Measurements from ENCODE around the gene DDX46.

DDX46 gene

DNA sequence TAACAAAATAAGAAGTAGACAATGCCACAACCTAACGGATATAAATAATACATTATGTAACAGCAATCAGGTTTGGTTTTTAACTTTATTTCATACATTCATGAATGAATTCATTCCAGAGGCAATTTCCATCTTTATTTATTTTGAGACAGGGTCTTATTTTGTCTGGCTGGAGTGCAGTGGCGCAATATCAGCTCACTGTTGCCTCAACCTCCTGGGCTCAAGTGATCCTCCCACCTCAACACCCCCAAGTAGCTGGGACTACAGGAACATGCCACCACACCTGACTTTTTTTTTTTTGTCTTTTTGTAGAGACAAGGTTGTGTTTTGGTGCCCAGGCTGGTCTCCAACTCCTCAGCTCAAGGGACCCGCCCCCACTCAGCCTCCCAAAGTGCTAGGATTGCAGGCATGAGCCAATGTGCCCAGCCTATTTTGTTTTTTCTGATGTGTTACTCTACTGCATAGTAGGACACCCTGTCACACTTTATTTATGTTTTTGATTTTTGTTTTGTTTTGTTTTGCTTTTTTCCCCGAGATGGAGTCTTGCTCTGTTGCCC is 60.9 kb downstream of the DDX46 start:
- H3K27ac ChIP-seq (ENCODE audit: low read length), result peak overlapping the region; percentile 72
- H3K9ac ChIP-seq (ENCODE audit: low read length), result no peak overlapping the region

DNA sequence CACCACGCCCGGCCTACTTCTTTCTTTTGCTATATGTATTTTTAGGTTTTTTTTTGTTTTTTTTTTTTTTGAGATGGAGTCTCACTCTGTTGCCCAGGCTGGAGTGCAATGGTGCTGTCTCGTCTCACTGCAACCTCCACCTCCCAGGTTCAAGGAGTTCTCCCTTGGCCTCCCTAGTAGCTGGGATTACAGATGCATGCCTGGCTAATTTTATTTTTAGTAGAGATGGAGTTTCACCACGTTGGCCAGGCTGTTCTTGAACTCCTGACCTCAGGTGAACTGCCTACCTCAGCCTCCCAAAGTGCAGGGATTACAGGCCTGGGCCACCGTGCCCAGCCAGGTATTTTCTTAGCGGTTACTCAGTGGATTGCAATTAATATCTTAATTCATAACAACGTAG is 63.3 kb downstream of the DDX46 start:
- no peaks in the 10 kb centered on the region for H3K9me3 ChIP-seq (ENCODE audit: insufficient read depth, low read length)
- no peak overlapping the region for H3K27ac ChIP-seq (ENCODE audit: low read length)
- H3K36me3 ChIP-seq (replicated peaks; ENCODE audit: low read depth, low read length), result peaks cover 18% of the 10 kb centered on the region
- no peaks in the 10 kb centered on the region for H3K79me2 ChIP-seq (ENCODE audit: low read length)
- H2AFZ ChIP-seq (ENCODE audit: low read depth, low read length), result no peak overlapping the region
- no peak overlapping the region for H3K4me3 ChIP-seq (ENCODE audit: low read length)
- H3K4me1 ChIP-seq (ENCODE audit: low read length), result peaks cover 28% of the 10 kb centered on the region
- TF ChIP-seq EZH2phosphoT487 (IDR thresholded peaks at IDR 0.05; ENCODE audit: low read depth), result no peak
- TF ChIP-seq, protein P1, sequence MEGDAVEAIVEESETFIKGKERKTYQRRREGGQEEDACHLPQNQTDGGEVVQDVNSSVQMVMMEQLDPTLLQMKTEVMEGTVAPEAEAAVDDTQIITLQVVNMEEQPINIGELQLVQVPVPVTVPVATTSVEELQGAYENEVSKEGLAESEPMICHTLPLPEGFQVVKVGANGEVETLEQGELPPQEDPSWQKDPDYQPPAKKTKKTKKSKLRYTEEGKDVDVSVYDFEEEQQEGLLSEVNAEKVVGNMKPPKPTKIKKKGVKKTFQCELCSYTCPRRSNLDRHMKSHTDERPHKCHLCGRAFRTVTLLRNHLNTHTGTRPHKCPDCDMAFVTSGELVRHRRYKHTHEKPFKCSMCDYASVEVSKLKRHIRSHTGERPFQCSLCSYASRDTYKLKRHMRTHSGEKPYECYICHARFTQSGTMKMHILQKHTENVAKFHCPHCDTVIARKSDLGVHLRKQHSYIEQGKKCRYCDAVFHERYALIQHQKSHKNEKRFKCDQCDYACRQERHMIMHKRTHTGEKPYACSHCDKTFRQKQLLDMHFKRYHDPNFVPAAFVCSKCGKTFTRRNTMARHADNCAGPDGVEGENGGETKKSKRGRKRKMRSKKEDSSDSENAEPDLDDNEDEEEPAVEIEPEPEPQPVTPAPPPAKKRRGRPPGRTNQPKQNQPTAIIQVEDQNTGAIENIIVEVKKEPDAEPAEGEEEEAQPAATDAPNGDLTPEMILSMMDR (IDR thresholded peaks at IDR 0.05; ENCODE audit: low read depth, low read length), result no peak
- H3K9ac ChIP-seq (ENCODE audit: low read length), result no peak overlapping the region
- H3K27me3 ChIP-seq (ENCODE audit: low read depth, low read length), result no peaks in the 10 kb centered on the region
- no peak overlapping the region for H3K4me2 ChIP-seq (ENCODE audit: low read length)
- no peaks in the 10 kb centered on the region for H4K20me1 ChIP-seq (ENCODE audit: insufficient read depth, low read length)

More for the DNA sequence above, 60.9 kb downstream of the DDX46 start:
- peaks cover 17% of the 10 kb centered on the region for H3K4me1 ChIP-seq (ENCODE audit: low read length)
- no peaks in the 10 kb centered on the region for H3K27me3 ChIP-seq (ENCODE audit: low read depth, low read length)
- no peaks in the 10 kb centered on the region for H3K9me3 ChIP-seq (ENCODE audit: insufficient read depth, low read length)
- no peaks in the 10 kb centered on the region for H4K20me1 ChIP-seq (ENCODE audit: insufficient read depth, low read length)
- no peaks in the 10 kb centered on the region for H3K79me2 ChIP-seq (ENCODE audit: low read length)
- TF ChIP-seq, protein P1 (IDR thresholded peaks at IDR 0.05; ENCODE audit: low read depth, low read length), result no peak
- no peak for TF ChIP-seq EZH2phosphoT487 (IDR thresholded peaks at IDR 0.05; ENCODE audit: low read depth)
- H3K36me3 ChIP-seq (replicated peaks; ENCODE audit: low read depth, low read length), result peaks cover 23% of the 10 kb centered on the region
- H2AFZ ChIP-seq (ENCODE audit: low read depth, low read length), result no peak overlapping the region
- no peak overlapping the region; the same call in 1 of the 2 replicates for H3K4me3 ChIP-seq (ENCODE audit: low read length)
- peak overlapping the region; percentile 44 for H3K4me2 ChIP-seq (ENCODE audit: low read length)

DNA sequence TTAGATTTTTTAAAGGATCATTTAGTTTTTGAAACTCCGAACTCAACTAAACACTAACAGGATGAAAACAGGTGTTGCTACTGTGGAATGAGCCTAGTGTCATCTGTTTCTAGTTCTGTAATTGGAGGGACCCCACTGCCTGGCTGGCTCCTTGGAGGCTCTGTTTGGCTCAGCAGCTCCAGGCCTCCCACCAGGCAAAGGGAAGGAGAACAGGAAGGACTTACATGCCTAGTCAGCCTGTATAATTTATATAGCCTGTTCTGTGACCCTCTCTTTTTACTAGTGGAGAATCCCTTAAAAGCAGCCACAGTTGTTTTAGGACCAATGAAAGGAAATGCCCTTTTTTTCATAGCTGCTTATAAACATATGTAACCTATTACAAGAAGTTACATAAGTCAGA is 66.1 kb downstream of the DDX46 start:
- H3K4me2 ChIP-seq (ENCODE audit: low read length), result peak overlapping the region; percentile 26
- H3K9me3 ChIP-seq (ENCODE audit: insufficient read depth, low read length), result no peaks in the 10 kb centered on the region
- no peak overlapping the region for H2AFZ ChIP-seq (ENCODE audit: low read depth, low read length)
- H3K27ac ChIP-seq (ENCODE audit: low read length), result peak overlapping the region; percentile 38; the same call in 1 of the 2 replicates
- H3K9ac ChIP-seq (ENCODE audit: low read length), result no peak overlapping the region
- H4K20me1 ChIP-seq (ENCODE audit: insufficient read depth, low read length), result no peaks in the 10 kb centered on the region
- no peaks in the 10 kb centered on the region for H3K27me3 ChIP-seq (ENCODE audit: low read depth, low read length)
- no peak for TF ChIP-seq EZH2phosphoT487 (IDR thresholded peaks at IDR 0.05; ENCODE audit: low read depth)
- TF ChIP-seq, protein P1 (IDR thresholded peaks at IDR 0.05; ENCODE audit: low read depth, low read length), result no peak
- H3K79me2 ChIP-seq (ENCODE audit: low read length), result no peaks in the 10 kb centered on the region
- peaks cover 30% of the 10 kb centered on the region for H3K36me3 ChIP-seq (replicated peaks; ENCODE audit: low read depth, low read length)
- H3K4me3 ChIP-seq (ENCODE audit: low read length), result no peak overlapping the region
- H3K4me1 ChIP-seq (ENCODE audit: low read length), result peaks cover 17% of the 10 kb centered on the region

DNA sequence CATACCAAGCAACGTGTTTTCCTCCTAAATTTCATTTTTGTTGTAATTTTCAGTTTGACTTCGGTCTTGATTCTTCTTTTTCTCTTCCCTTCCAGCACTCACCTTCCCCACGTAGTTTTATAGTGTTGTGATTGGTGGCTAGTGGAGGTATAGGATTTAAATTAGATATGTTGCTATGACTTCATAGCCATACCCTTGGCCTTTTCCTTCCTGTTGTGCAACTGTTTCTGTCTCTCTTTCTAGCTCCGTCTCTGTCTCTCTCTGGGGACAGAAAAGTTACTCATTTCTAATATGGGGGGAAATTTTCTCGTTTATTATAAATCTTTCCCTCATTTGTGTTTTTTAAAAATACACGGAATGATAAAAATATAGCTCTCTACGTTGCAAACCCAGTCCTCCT is 66.6 kb downstream of the DDX46 start:
- Histone ChIP-seq H3K4me2 (ENCODE audit: low read length) (peak overlapping the region; percentile 26), H3K27me3 (ENCODE audit: low read depth, low read length) (no peaks in the 10 kb centered on the region), H3K9me3 (ENCODE audit: insufficient read depth, low read length) (no peaks in the 10 kb centered on the region), H3K4me1 (ENCODE audit: low read length) (peaks cover 17% of the 10 kb centered on the region), H3K36me3 (replicated peaks; ENCODE audit: low read depth, low read length) (peaks cover 30% of the 10 kb centered on the region), H3K4me3 (ENCODE audit: low read length) (no peak overlapping the region), H3K27ac (ENCODE audit: low read length) (peak overlapping the region; percentile 38; the same call in 1 of the 2 replicates), H2AFZ (ENCODE audit: low read depth, low read length) (no peak overlapping the region), H4K20me1 (ENCODE audit: insufficient read depth, low read length) (no peaks in the 10 kb centered on the region), H3K79me2 (ENCODE audit: low read length) (no peaks in the 10 kb centered on the region), H3K9ac (ENCODE audit: low read length) (no peak overlapping the region)
- no peak for TF ChIP-seq EZH2phosphoT487 (IDR thresholded peaks at IDR 0.05; ENCODE audit: low read depth)
- TF ChIP-seq, protein P1 (IDR thresholded peaks at IDR 0.05; ENCODE audit: low read depth, low read length), result no peak
